Smooth muscle cell of the umbilical artery (primary cell): ENCODE measurements around the gene MYO1H. TPM values are rescaled to one million over a fixed set of nuclear protein-coding genes. Genes with fewer than 3 reads are reported as not detected.

Experiments
- total RNA-seq: library from RNA; depleted of rRNA; stranded (reverse); fragments of >200 nt; gene quantifications from 2 replicates; pipeline ENCODE4 v1.2.3, GENCODE V29; 2014

The MYO1H gene, protein sequence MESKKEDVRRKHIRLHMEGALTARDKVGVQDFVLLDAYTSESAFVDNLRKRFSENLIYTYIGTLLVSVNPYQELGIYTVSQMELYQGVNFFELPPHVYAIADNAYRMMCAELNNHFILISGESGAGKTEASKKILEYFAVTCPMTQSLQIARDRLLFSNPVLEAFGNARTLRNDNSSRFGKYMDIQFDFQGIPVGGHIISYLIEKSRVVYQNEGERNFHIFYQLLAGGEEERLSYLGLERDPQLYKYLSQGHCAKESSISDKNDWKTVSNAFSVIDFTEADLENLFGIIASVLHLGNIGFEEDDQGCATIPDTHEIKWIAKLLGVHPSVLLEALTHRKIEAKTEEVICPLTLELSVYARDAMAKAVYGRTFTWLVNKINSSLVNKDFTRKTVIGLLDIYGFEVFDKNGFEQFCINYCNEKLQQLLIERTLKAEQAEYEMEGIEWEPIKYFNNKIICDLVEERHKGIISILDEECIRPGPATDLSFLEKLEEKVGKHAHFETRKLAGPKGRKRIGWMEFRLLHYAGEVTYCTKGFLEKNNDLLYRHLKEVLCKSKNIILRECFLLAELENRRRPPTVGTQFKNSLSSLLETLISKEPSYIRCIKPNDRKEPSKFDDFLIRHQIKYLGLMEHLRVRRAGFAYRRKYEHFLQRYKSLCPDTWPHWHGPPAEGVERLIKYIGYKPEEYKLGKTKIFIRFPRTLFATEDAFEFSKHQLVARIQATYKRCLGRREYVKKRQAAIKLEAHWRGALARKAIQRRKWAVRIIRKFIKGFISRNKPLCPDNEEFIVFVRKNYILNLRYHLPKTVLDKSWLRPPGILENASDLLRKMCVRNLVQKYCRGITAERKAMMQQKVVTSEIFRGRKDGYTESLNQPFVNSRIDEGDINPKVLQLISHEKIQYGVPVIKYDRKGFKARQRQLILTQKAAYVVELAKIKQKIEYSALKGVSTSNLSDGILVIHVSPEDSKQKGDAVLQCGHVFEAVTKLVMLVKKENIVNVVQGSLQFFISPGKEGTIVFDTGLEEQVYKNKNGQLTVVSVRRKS
- total RNA-seq = not detected in 2 replicates

DNA sequence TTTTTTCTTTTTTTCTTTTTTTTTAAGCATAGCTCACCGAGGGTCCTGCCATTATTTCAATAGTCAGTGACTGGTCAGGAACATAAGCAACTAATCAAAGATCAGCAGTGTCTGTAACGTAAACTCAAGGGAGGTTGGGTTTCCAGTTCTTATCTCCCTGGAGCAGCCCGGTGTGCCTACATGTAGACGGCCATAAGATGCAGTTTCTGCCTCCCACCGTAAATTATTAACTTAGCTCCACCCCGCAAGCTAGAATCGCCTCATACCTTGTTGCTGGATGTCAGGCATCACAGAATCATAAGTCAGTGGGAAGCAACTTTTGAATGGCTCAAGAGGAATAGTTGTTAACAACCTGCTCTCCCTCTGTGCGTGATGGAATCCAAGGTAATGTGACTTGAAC lies at the start of gene MYO1H:
Gene MYO1H (plus strand): TSS at position 312 of the 400 bp plus-strand sequence. CDS start 61 bp downstream, at position 373.

DNA sequence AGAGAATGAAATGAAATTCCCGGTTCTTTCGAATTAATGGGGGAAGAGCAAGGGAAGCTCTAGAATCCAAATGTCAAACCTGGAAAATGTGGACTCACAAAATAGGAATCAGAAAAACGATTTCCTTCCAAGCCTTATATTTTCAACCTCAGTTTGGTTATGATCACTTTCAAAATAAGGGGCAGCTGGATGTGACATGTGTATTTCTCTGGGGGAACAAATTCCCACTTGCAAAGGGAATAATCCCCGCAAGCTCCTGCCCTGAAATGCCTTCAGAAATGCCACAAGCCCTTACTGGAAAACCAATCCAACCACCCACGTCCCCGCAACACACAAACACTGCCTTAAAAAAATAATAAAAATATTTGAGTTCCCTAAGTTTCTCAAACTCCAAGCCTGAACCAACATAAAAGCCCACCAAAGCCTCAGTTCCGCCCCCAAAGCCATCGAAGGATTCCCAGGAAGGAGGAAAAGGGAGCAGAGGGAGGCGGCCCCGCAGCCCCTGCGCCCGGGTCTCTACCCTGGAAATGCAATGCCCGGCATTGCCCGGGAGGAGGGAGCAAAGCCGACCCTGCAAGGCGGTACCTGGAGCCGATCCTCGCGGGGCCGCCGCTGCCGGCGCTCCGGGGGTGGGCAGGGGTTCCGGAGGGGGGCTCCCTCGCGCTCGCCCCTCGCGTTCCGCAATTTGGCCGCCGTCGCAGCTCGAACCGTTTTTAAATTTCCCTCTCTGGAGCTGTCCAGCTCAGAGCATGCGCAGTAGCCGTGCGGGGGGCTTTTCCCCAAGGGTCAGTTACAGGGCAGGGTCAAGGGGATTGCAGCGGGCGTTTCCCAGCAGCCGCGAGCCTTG lies 38.9 kb upstream of the MYO1H start, which contains the start of gene FOXN4:
Gene FOXN4 (minus strand): TSS at position 751 of the 847 bp plus-strand sequence. CDS start 963 bp downstream, outside the sequence.

DNA sequence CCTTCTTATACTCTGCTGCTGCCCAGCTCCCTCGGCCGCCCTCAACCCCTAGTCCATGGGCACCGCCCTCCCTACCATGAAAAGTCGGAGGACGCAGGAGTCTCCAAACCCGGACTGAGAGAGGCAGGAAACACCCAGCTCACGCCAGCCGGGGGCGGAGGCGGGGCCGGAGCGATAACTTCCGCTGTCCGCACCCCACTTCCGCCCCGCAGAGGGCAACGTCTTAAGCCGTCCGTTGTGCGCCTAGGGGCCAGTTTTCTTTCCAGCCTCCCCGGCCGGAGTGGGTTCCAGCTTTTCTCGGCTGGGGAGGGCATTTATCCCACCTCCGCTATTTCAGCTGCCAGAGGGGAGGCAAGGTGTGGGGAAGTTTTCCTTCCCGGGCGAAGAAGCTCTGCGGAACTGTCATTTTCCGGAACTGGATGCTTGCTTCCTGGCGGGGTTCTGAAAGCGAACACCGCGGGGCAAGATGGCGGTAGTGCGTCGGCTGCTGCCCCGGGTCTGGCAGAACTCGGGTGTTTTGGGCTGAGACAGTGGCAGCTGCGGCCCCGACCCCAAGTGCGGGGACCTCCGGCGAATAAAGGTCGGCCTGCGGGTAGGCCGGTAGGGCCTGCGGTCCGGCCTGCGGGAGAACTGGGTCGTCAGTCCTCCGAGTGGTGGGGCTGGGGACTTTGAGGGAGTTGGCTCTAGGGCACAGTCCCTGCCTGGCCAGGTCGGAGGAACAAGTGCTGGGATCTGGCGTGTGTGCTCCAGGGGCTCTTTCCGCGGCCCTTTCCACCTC lies 129.7 kb downstream of the MYO1H start, which contains the start of the genes KCTD10 and UBE3B:
Gene KCTD10 (minus strand): TSS at position 116 of the 778 bp plus-strand sequence. CDS start 38 bp downstream, at position 78.
Gene UBE3B (plus strand): TSS at position 450 of the 778 bp plus-strand sequence. CDS start 5,918 bp downstream, outside the sequence.

Other genes starting within 250 kb of the MYO1H start
- gene ACACB, start 231.3 kb upstream of the MYO1H start, total RNA-seq = 4.5 and 4.7 TPM in 2 replicates
- not detected in 2 replicates for gene FOXN4, start 38.6 kb upstream of the MYO1H start, total RNA-seq
- gene KCTD10, start 129.4 kb downstream of the MYO1H start, total RNA-seq = 72.5 and 82.8 TPM in 2 replicates
- gene UBE3B, start 129.7 kb downstream of the MYO1H start, total RNA-seq = 53.4 and 83.6 TPM in 2 replicates
- 21.0 and 33.3 TPM in 2 replicates for gene MMAB, start 225.6 kb downstream of the MYO1H start, total RNA-seq
- 17.5 and 27.1 TPM in 2 replicates for gene MVK, start 225.9 kb downstream of the MYO1H start, total RNA-seq